ACC112 (cell line): ENCODE data around the gene MICA.
"Not testable (repeated sequence)": the region's sequence is repeated elsewhere in the genome, so short reads cannot be mapped to it uniquely, and the experiment has no call there.

ENCODE experiments used
- H2AFZ ChIP-seq: fragments of 200-600 bp; sonication (generic); one replicate; pipeline ENCODE4 v1.6.0; 2017; ENCODE audit warnings: antibody characterized with exemption, low read length; ENCODE audit not compliant: unreplicated experiment
- H3K27ac ChIP-seq: fragments of 200-600 bp; sonication (generic); 2 replicates; pipeline ENCODE4 v1.5.1; 2014; ENCODE audit warnings: low read depth, mild to moderate bottlenecking, antibody characterized with exemption, low read length, moderate library complexity
- H3K27me3 ChIP-seq: fragments of 200-600 bp; sonication (generic); 2 replicates; pipeline ENCODE4 v1.6.1; 2014; ENCODE audit warnings: mild to moderate bottlenecking, antibody characterized with exemption, low read length, moderate library complexity, mixed read lengths; ENCODE audit not compliant: insufficient read depth
- H3K36me3 ChIP-seq: fragments of 200-600 bp; sonication (generic); 2 replicates; pipeline ENCODE4 v1.6.1; 2016; ENCODE audit warnings: mild to moderate bottlenecking, antibody characterized with exemption, low read length, moderate library complexity, mixed read lengths; ENCODE audit not compliant: insufficient read depth
- H3K4me1 ChIP-seq: fragments of 200-600 bp; sonication (generic); one replicate; pipeline ENCODE4 v1.6.1; 2016; ENCODE audit warnings: low read length, mixed read lengths; ENCODE audit not compliant: insufficient read depth, unreplicated experiment, control insufficient read depth
- H3K4me3 ChIP-seq: fragments of 200-600 bp; sonication (generic); 2 replicates; pipeline ENCODE4 v1.5.1; 2014; ENCODE audit warnings: mild to moderate bottlenecking, low read depth, low read length
- H3K79me2 ChIP-seq: fragments of 200-600 bp; sonication (generic); one replicate; pipeline ENCODE4 v1.6.0; 2016; ENCODE audit warnings: low read length; ENCODE audit not compliant: control insufficient read depth, unreplicated experiment, insufficient read depth

Gene MICA

GRCh38 chr6:31414148-31414770, 10.9 kb downstream of the MICA start:
- not testable (repeated sequence) for H3K4me1 ChIP-seq

GRCh38 chr6:31414771-31415265, 11.4 kb downstream of the MICA start:
- H3K79me2 ChIP-seq = peaks cover 38% of the 10 kb centered on the region
- peaks cover 4% of the 10 kb centered on the region for H3K4me1 ChIP-seq
- H3K27me3 ChIP-seq = no peaks in the 10 kb centered on the region
- H3K36me3 ChIP-seq = peaks cover 25% of the 10 kb centered on the region
- H3K4me3 ChIP-seq = no peak overlapping the region
- no peak overlapping the region for H3K27ac ChIP-seq
- H2AFZ ChIP-seq = no peak overlapping the region

More at GRCh38 chr6:31414148-31414770, 10.9 kb downstream of the MICA start:
- not testable (repeated sequence) for H3K27me3 ChIP-seq, H2AFZ ChIP-seq, H3K4me3 ChIP-seq, H3K27ac ChIP-seq
- Histone ChIP-seq H3K79me2 (peaks cover 44% of the 10 kb centered on the region), H3K36me3 (peaks cover 25% of the 10 kb centered on the region)

- H3K27ac ChIP-seq = no peak overlapping the region
- peaks cover 4% of the 10 kb centered on the region for H3K4me1 ChIP-seq
- H3K4me3 ChIP-seq = no peak overlapping the region
- peaks cover 21% of the 10 kb centered on the region for H3K79me2 ChIP-seq
- H2AFZ ChIP-seq = no peak overlapping the region
- no peaks in the 10 kb centered on the region for H3K27me3 ChIP-seq
- H3K36me3 ChIP-seq = peaks cover 22% of the 10 kb centered on the region
Measured at GRCh38 chr6:31416394-31417014, 13.1 kb downstream of the MICA start.

DNA sequence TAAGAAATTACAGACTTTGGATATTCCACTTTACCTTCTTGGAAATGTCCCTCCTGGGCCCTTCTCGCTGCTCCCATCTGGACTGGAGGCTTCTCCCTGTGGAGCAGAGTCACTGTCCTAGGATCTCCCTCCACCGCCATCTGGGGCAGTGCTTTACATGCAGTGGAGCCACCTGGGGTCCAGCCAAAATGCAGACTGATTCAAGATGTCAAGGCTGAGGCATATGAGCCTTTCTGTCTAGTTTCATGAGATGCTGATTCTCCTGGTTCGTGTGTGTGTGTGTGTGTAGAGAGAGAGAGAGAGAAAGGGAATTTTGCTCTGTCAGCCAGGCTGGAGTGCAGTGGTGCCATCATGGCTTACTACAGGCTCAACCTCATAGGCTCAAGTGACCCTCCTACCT, 14.9 kb downstream of the MICA start:
- peaks cover 21% of the 10 kb centered on the region for H3K36me3 ChIP-seq
- H3K27me3 ChIP-seq = no peaks in the 10 kb centered on the region
- H3K4me3 ChIP-seq = no peak overlapping the region
- H3K4me1 ChIP-seq = peaks cover 4% of the 10 kb centered on the region
- no peak overlapping the region for H3K27ac ChIP-seq
- peaks cover 4% of the 10 kb centered on the region for H3K79me2 ChIP-seq
- H2AFZ ChIP-seq = no peak overlapping the region

DNA sequence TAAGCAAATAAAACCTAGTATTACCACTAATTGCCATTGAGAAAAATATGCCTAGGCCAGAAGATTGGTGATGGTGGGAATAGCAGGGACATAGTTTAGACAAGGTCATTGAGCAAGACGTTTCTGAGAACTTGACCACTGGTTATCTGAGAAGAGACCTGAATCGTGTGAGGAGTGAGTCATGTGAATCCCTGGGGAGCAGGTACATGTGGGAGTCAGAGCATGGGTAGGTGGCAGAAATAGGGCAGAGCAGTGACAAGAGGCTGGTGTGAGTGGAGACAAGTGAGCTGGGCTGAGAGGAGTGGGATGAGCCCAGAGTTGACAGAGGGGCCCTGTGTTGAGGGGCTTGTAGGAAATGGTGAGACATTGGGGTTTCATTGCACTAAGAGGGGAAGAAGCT, 16.4 kb downstream of the MICA start:
- H2AFZ ChIP-seq = no peak overlapping the region
- no peaks in the 10 kb centered on the region for H3K79me2 ChIP-seq
- H3K4me3 ChIP-seq = no peak overlapping the region
- H3K4me1 ChIP-seq = peaks cover 4% of the 10 kb centered on the region
- H3K27me3 ChIP-seq = no peaks in the 10 kb centered on the region
- peaks cover 18% of the 10 kb centered on the region for H3K36me3 ChIP-seq
- no peak overlapping the region for H3K27ac ChIP-seq

- peaks cover 4% of the 10 kb centered on the region for H3K4me1 ChIP-seq
- peaks cover 15% of the 10 kb centered on the region for H3K36me3 ChIP-seq
- no peak overlapping the region for H2AFZ ChIP-seq
- H3K4me3 ChIP-seq = no peak overlapping the region
- H3K27me3 ChIP-seq = no peaks in the 10 kb centered on the region
- no peak overlapping the region for H3K27ac ChIP-seq
- no peaks in the 10 kb centered on the region for H3K79me2 ChIP-seq
Measured at GRCh38 chr6:31420546-31420945, 17.2 kb downstream of the MICA start.

DNA sequence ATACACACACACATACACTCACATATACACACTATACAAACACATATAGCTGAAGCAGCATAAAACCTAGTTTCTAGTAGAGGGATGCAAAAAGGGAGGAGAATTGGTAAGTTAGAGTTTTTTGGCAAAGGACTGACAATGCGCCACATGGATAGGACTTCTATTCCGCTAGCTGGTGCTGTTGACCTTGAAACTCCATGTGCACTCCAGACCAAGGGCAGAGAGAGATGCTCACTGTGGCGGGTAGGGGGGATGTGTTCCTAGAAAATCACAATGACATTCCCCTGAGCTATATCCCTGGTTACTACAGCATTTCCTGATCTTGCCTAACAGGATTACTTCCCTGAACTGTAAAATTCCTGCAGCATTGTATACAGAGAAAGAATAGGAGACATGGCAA, 19.2 kb downstream of the MICA start:
- Histone ChIP-seq H3K4me1 (peaks cover 4% of the 10 kb centered on the region), H2AFZ (no peak overlapping the region), H3K27ac (no peak overlapping the region), H3K4me3 (no peak overlapping the region), H3K27me3 (no peaks in the 10 kb centered on the region), H3K79me2 (no peaks in the 10 kb centered on the region), H3K36me3 (no peaks in the 10 kb centered on the region)

DNA sequence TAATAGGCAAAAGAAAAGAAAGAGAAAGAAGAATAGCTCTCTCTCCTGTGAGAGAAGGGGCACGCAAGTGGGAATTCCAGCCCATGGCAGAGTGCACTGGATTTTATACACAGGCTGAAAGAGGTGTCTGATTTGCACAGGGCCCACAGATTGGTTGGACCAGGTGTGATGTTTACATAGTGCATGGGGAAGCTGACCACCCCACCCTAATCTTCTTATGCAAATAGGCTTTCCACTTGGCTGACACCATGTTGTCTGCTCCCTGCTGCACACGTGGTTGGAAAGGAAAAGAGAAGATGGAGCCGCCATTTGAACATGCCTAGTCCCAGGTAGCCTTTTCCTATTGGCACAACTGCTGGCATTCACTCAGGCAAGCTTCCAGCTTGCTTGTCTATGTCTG, 20.2 kb downstream of the MICA start:
- no peak overlapping the region for H3K4me3 ChIP-seq
- H2AFZ ChIP-seq = no peak overlapping the region
- H3K79me2 ChIP-seq = no peaks in the 10 kb centered on the region
- H3K27ac ChIP-seq = no peak overlapping the region
- H3K27me3 ChIP-seq = no peaks in the 10 kb centered on the region
- H3K36me3 ChIP-seq = no peaks in the 10 kb centered on the region
- peaks cover 4% of the 10 kb centered on the region for H3K4me1 ChIP-seq

- H2AFZ ChIP-seq = no peak overlapping the region
- no peaks in the 10 kb centered on the region for H3K79me2 ChIP-seq
- H3K27me3 ChIP-seq = no peaks in the 10 kb centered on the region
- H3K27ac ChIP-seq = no peak overlapping the region
- no peak overlapping the region for H3K4me3 ChIP-seq
- H3K4me1 ChIP-seq = no peaks in the 10 kb centered on the region
- no peaks in the 10 kb centered on the region for H3K36me3 ChIP-seq
Measured at GRCh38 chr6:31426395-31427354, 23.3 kb downstream of the MICA start.

DNA sequence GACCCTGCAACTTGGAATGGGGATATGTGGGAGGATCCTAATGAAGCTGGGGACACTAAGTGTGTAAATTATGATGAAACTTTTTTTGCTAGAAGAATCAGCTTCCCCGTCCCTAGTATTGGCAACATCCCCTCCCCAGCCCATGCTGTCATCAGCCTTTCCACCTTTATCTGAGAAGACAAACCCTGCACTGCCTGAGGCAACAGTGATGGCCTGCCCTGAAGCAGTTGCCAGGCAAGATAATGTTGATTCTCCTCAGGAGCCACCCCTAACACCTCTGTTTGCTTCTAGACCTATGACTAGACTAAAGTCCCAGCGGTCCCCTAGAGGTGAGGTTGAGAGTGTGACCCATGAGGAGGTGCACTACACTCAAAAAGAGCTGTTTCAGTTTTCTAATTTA, 27.1 kb downstream of the MICA start:
- Histone ChIP-seq H3K79me2 (no peaks in the 10 kb centered on the region), H2AFZ (no peak overlapping the region), H3K36me3 (no peaks in the 10 kb centered on the region), H3K27me3 (no peaks in the 10 kb centered on the region), H3K27ac (no peak overlapping the region), H3K4me1 (no peaks in the 10 kb centered on the region), H3K4me3 (no peak overlapping the region)
